WTC11 (cell line): ENCODE results near the gene PLEKHG7. TPM values are rescaled to one million over a fixed set of nuclear protein-coding genes. Genes with fewer than 3 reads are reported as not detected.

Source experiments
- ATAC-seq: fragments of 200-7000 bp; cut with Tn5 transposase; 2 replicates; pipeline ENCODE4 v1.10.0; 2021; ENCODE audit warnings: mild to moderate bottlenecking, moderate library complexity
- CTCF ChIA-PET: fragments of 300-600 bp; sonication (Branson Sonifier 250); formaldehyde crosslinking; loops from one replicate; lab custom pipeline; 2021; ENCODE audit warnings: antibody characterized with exemption; lab: Charles Lee
- POLR2A ChIA-PET: fragments of 350-600 bp; sonication (Branson Sonifier 250); formaldehyde crosslinking; loops from one replicate; lab custom pipeline; 2021; ENCODE audit warnings: antibody characterized with exemption; lab: Charles Lee
- DNase-seq: peaks from one replicate; pipeline ENCODE4 v3.0.0; 2021; ENCODE audit warnings: low spot score
- H3K27ac Mint-ChIP-seq: 2 replicates; pipeline ENCODE4 v1.8.0; 2021; ENCODE audit warnings: mixed read lengths
- H3K27me3 Mint-ChIP-seq: 2 replicates; pipeline ENCODE4 v1.8.0; 2021; ENCODE audit warnings: low read depth, mild to moderate bottlenecking, moderate library complexity, mixed read lengths
- H3K36me3 Mint-ChIP-seq: 2 replicates; pipeline ENCODE4 v1.8.0; 2021; ENCODE audit warnings: mixed read lengths
- H3K4me1 Mint-ChIP-seq: 2 replicates; pipeline ENCODE4 v1.8.0; 2022; ENCODE audit warnings: mixed read lengths
- H3K4me3 Mint-ChIP-seq: 2 replicates; pipeline ENCODE4 v1.8.0; 2021; ENCODE audit warnings: mild to moderate bottlenecking, moderate library complexity, mixed read lengths
- H3K9me3 Mint-ChIP-seq: 2 replicates; pipeline ENCODE4 v1.8.0; 2021; ENCODE audit warnings: mixed read lengths
- AR ChIP-seq: fragments of 250-450 bp; sonication (Bioruptor Pico); IDR thresholded peaks from 2 replicates; pipeline ENCODE4 v1.9.0; 2021; ENCODE audit warnings: mild to moderate bottlenecking
- ELF4 ChIP-seq: sonication (generic); formaldehyde crosslinking; IDR thresholded peaks from 2 replicates; pipeline ENCODE4 v1.8.1; 2022; ENCODE audit warnings: low read depth, mild to moderate bottlenecking, moderate library complexity, missing genetic modification reagents
- FOXJ3 ChIP-seq: sonication (generic); formaldehyde crosslinking; IDR thresholded peaks from 2 replicates; pipeline ENCODE4 v1.9.0; 2021; ENCODE audit warnings: missing genetic modification reagents, mild to moderate bottlenecking, borderline replicate concordance
- GTF2I ChIP-seq: fragments of 250-450 bp; sonication (Bioruptor Pico); conservative IDR thresholded peaks from 2 replicates; pipeline ENCODE4 v1.4.0; 2021; ENCODE audit warnings: mild to moderate bottlenecking
- IRF1 ChIP-seq: sonication (generic); formaldehyde crosslinking; IDR thresholded peaks from 2 replicates; pipeline ENCODE4 v1.8.0; 2023; ENCODE audit warnings: missing genetic modification reagents
- MYBL2 ChIP-seq: sonication (generic); formaldehyde crosslinking; IDR thresholded peaks from 2 replicates; pipeline ENCODE4 v1.8.1; 2023; ENCODE audit warnings: mild to moderate bottlenecking, moderate library complexity, missing genetic modification reagents
- NR3C1 ChIP-seq: sonication (generic); formaldehyde crosslinking; conservative IDR thresholded peaks from 2 replicates; pipeline ENCODE4 v1.8.1; 2023; ENCODE audit warnings: low read depth, mild to moderate bottlenecking, missing genetic modification reagents
- RORB ChIP-seq: fragments of 250-450 bp; sonication (Bioruptor Pico); IDR thresholded peaks from 2 replicates; pipeline ENCODE4 v1.9.0; 2021; ENCODE audit warnings: mild to moderate bottlenecking
- SMAD3 ChIP-seq: sonication (generic); formaldehyde crosslinking; IDR thresholded peaks from 2 replicates; pipeline ENCODE4 v1.8.0; 2022; ENCODE audit warnings: missing genetic modification reagents, mild to moderate bottlenecking, borderline replicate concordance
- SMAD4 ChIP-seq: sonication (generic); formaldehyde crosslinking; IDR thresholded peaks from 2 replicates; pipeline ENCODE4 v1.8.0; 2022; ENCODE audit warnings: mild to moderate bottlenecking, missing genetic modification reagents
- SP1 ChIP-seq: sonication (generic); formaldehyde crosslinking; conservative IDR thresholded peaks from 2 replicates; pipeline ENCODE4 v1.8.1; 2022; ENCODE audit warnings: missing genetic modification reagents
- TP53 ChIP-seq: sonication (generic); formaldehyde crosslinking; IDR thresholded peaks from 2 replicates; pipeline ENCODE4 v1.8.1; 2023; ENCODE audit warnings: mild to moderate bottlenecking, missing genetic modification reagents
- ZNF232 ChIP-seq: sonication (generic); formaldehyde crosslinking; IDR thresholded peaks from 2 replicates; pipeline ENCODE4 v1.8.0; 2022; ENCODE audit warnings: mild to moderate bottlenecking, missing genetic modification reagents
- ZNF317 ChIP-seq: sonication (generic); formaldehyde crosslinking; IDR thresholded peaks from 2 replicates; pipeline ENCODE4 v1.8.1; 2023; ENCODE audit warnings: low read depth, mild to moderate bottlenecking, moderate library complexity, missing genetic modification reagents, borderline replicate concordance
- ZNF423 ChIP-seq: fragments of 250-450 bp; sonication (Bioruptor Pico); IDR thresholded peaks from 2 replicates; pipeline ENCODE4 v2.1.2; 2022; ENCODE audit warnings: mild to moderate bottlenecking, moderate library complexity
- total RNA-seq: library from RNA; stranded (reverse); gene quantifications from 3 replicates; pipeline ENCODE4 v1.2.3, GENCODE V29; 2021
- TF ChIP-seq, protein P1 (sequence below): sonication (generic); formaldehyde crosslinking; conservative IDR thresholded peaks from 2 replicates; pipeline ENCODE4 v1.8.1; 2023; ENCODE audit warnings: mild to moderate bottlenecking, low read depth, missing genetic modification reagents, moderate library complexity
- TF ChIP-seq, protein P2 (sequence below): fragments of 200-600 bp; IDR thresholded peaks from 2 replicates; pipeline ENCODE4 v1.8.0; 2022; ENCODE audit warnings: antibody characterized with exemption

PLEKHG7 gene
- total RNA-seq, 1 experiment from 2014 or later = not detected

GRCh38 chr12:92690601-92691000 is 12.2 kb upstream of the PLEKHG7 start:
- Mint-ChIP-seq H3K4me3 (no peak overlapping the region), H3K36me3 (peaks cover 14% of the 10 kb centered on the region; the same call in 1 of the 2 replicates), H3K27ac (0 out of 2 replicates have a peak overlapping the region, but pooled peaks have one; percentile 0), H3K4me1 (peaks cover 29% of the 10 kb centered on the region), H3K9me3 (peaks cover 45% of the 10 kb centered on the region), H3K27me3 (no peaks in the 10 kb centered on the region)
- DNase-seq (no peak), ATAC-seq (no peak)
- CTCF ChIA-PET = no interaction called here
- POLR2A ChIA-PET = no interaction called here
- TF ChIP-seq GTF2I (no peak), ELF4 (CRISPR knock-in tag) (no peak), MYBL2 (CRISPR knock-in tag) (no peak), ZNF317 (CRISPR knock-in tag) (no peak), NR3C1 (CRISPR knock-in tag) (no peak), SMAD3 (CRISPR knock-in tag) (no peak), SP1 (CRISPR knock-in tag) (no peak), FOXJ3 (CRISPR knock-in tag) (no peak), ZNF232 (CRISPR knock-in tag) (no peak)
- TF ChIP-seq, protein P1, sequence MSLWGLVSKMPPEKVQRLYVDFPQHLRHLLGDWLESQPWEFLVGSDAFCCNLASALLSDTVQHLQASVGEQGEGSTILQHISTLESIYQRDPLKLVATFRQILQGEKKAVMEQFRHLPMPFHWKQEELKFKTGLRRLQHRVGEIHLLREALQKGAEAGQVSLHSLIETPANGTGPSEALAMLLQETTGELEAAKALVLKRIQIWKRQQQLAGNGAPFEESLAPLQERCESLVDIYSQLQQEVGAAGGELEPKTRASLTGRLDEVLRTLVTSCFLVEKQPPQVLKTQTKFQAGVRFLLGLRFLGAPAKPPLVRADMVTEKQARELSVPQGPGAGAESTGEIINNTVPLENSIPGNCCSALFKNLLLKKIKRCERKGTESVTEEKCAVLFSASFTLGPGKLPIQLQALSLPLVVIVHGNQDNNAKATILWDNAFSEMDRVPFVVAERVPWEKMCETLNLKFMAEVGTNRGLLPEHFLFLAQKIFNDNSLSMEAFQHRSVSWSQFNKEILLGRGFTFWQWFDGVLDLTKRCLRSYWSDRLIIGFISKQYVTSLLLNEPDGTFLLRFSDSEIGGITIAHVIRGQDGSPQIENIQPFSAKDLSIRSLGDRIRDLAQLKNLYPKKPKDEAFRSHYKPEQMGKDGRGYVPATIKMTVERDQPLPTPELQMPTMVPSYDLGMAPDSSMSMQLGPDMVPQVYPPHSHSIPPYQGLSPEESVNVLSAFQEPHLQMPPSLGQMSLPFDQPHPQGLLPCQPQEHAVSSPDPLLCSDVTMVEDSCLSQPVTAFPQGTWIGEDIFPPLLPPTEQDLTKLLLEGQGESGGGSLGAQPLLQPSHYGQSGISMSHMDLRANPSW = no peak
- TF ChIP-seq, protein P2, sequence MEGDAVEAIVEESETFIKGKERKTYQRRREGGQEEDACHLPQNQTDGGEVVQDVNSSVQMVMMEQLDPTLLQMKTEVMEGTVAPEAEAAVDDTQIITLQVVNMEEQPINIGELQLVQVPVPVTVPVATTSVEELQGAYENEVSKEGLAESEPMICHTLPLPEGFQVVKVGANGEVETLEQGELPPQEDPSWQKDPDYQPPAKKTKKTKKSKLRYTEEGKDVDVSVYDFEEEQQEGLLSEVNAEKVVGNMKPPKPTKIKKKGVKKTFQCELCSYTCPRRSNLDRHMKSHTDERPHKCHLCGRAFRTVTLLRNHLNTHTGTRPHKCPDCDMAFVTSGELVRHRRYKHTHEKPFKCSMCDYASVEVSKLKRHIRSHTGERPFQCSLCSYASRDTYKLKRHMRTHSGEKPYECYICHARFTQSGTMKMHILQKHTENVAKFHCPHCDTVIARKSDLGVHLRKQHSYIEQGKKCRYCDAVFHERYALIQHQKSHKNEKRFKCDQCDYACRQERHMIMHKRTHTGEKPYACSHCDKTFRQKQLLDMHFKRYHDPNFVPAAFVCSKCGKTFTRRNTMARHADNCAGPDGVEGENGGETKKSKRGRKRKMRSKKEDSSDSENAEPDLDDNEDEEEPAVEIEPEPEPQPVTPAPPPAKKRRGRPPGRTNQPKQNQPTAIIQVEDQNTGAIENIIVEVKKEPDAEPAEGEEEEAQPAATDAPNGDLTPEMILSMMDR = no peak

GRCh38 chr12:92695056-92695455 is 7.7 kb upstream of the PLEKHG7 start:
- DNase-seq = no peak
- POLR2A ChIA-PET = no interaction called here
- no peaks in the 10 kb centered on the region for H3K27me3 Mint-ChIP-seq
- TF ChIP-seq IRF1 (CRISPR knock-in tag) (no peak), TP53 (CRISPR knock-in tag) (no peak), RORB (CRISPR knock-in tag) (no peak), ZNF423 (no peak), SMAD4 (no peak), MYBL2 (CRISPR knock-in tag) (no peak), AR (CRISPR knock-in tag) (no peak), ELF4 (CRISPR knock-in tag) (no peak)
- TF ChIP-seq, protein P2 = no peak
- TF ChIP-seq, all 79 proteins: peak for 0
- Mint-ChIP-seq H3K9me3 (peaks cover 49% of the 10 kb centered on the region), H3K36me3 (peaks cover 24% of the 10 kb centered on the region), H3K27ac (no peak overlapping the region), H3K4me3 (no peak overlapping the region), H3K4me1 (peaks cover 28% of the 10 kb centered on the region)
- CTCF ChIA-PET = no interaction called here
- ATAC-seq = no peak
